H1 (cell line): Measurements from ENCODE around the gene MNX1. TPM values are rescaled to one million over a fixed set of nuclear protein-coding genes. Genes with fewer than 3 reads are reported as not detected.

ENCODE experiments used
- CBX8 ChIP-seq: fragments of 300-800, 300-1000 bp; sonication (generic); IDR thresholded peaks from 2 replicates; pipeline ENCODE4 v1.7.1; 2016; ENCODE audit warnings: low read depth, low read length, borderline replicate concordance
- CHD7 ChIP-seq: fragments of 300-600 bp; sonication (generic); IDR thresholded peaks from 2 replicates; pipeline ENCODE4 v1.7.1; 2012; ENCODE audit warnings: low read length, moderate library complexity, mild to moderate bottlenecking, inconsistent platforms; ENCODE audit not compliant: insufficient replicate concordance
- NRF1 ChIP-seq: IDR thresholded peaks from 2 replicates; pipeline ENCODE4 v1.6.1; 2011; ENCODE audit warnings: mild to moderate bottlenecking, low read depth, low read length, improper control_type of control experiment
- RBBP5 ChIP-seq: IDR thresholded peaks from 2 replicates; pipeline ENCODE4 v1.7.1; 2012; ENCODE audit warnings: low read depth, mild to moderate bottlenecking, inconsistent platforms, low read length, moderate library complexity, borderline replicate concordance
- TBP ChIP-seq: IDR thresholded peaks from 2 replicates; pipeline ENCODE4 v1.6.1; 2011; ENCODE audit warnings: low read depth, low read length, improper control_type of control experiment
- ZNF274 ChIP-seq: IDR thresholded peaks from 2 replicates; pipeline ENCODE4 v1.7.0; 2012; ENCODE audit warnings: low read length, borderline replicate concordance; ENCODE audit errors: extremely low read depth
- polyA plus RNA-seq, 7 experiments: library from polyadenylated mRNA; depleted of rRNA in 3 of 7; stranded (reverse) in 5 of 7; unstranded in 2 of 7; fragments of >200 nt in 5 of 7; fragments of 200-250 nt in 2 of 7; gene quantifications; 1 replicate in 5 of 7; 2 replicates in 1 of 7; 4 replicates in 1 of 7; pipeline versions ENCODE4 v1.2.1 to v1.2.3, GENCODE V29; 2011 to 2013; ENCODE audit warnings: missing spikeins in 2 of 7, mixed read lengths in 2 of 7
- total RNA-seq: library from RNA; stranded (reverse); fragmentation: NEBNext Ultra II Directional; extraction: Animal tissue kit (Norgen Biotek cat#: 25700); gene quantifications from 2 replicates; pipeline ENCODE4 v1.2.1, GENCODE V29; 2021

MNX1 gene
- total and polyA plus RNA-seq, 2 of the 8 experiments (the other 6 are each of a cell fraction or from before 2014, with no cell fraction given): 0.39 TPM; not detected in 1

- TF ChIP-seq CHD7 (no peak), ZNF274 (no peak), TBP (no peak), CBX8 (no peak), RBBP5 (no peak), NRF1 (no peak)
- TF ChIP-seq, all 59 proteins: peak for 0
Observed at GRCh38 chr7:157019718-157020451, 9.4 kb upstream of the MNX1 start (continued).
